GM23338 (cell line): ENCODE results near the gene GOLT1B.

ENCODE experiments used
- CREB1 ChIP-seq: fragments of 250-450 bp; sonication (Bioruptor Pico); IDR thresholded peaks from 2 replicates; pipeline ENCODE4 v1.5.0; 2020; ENCODE audit warnings: low read depth, mild to moderate bottlenecking, moderate library complexity
- CTCF ChIP-seq, 2 experiments: fragments of 200-600 bp in 1 of 2; sonication (generic) in 1 of 2; conservative IDR thresholded peaks; 2 replicates each; pipeline versions ENCODE4 v1.5.1 to v1.6.1; 2016 to 2017; ENCODE audit warnings: antibody characterized with exemption in 2 of 2, low read depth in 2 of 2, mild to moderate bottlenecking in 2 of 2, moderate library complexity in 1 of 2
- ETS1 ChIP-seq: IDR thresholded peaks from 2 replicates; pipeline ENCODE4 v1.6.1; 2016; ENCODE audit warnings: antibody characterized with exemption
- EZH2 ChIP-seq: fragments of 200-600 bp; sonication (generic); IDR thresholded peaks from one replicate; pipeline ENCODE4 v1.8.0; 2017; ENCODE audit warnings: antibody characterized with exemption, mild to moderate bottlenecking, low read depth; ENCODE audit not compliant: unreplicated experiment
- EZH2phosphoT487 ChIP-seq: fragments of 200-600 bp; sonication (generic); IDR thresholded peaks from one replicate; pipeline ENCODE4 v1.8.1; 2018; ENCODE audit warnings: antibody characterized with exemption; ENCODE audit not compliant: unreplicated experiment
- JUNB ChIP-seq: IDR thresholded peaks from one replicate; pipeline ENCODE4 v1.6.1; 2016; ENCODE audit warnings: antibody characterized with exemption; ENCODE audit not compliant: unreplicated experiment
- POLR2AphosphoS5 ChIP-seq: IDR thresholded peaks from 2 replicates; pipeline ENCODE4 v1.6.1; 2016; ENCODE audit warnings: antibody characterized with exemption, low read depth
- REST ChIP-seq: IDR thresholded peaks from one replicate; pipeline ENCODE4 v1.6.1; 2018; ENCODE audit warnings: antibody characterized with exemption; ENCODE audit not compliant: unreplicated experiment
- STAT1 ChIP-seq: IDR thresholded peaks from one replicate; pipeline ENCODE4 v1.6.1; 2016; ENCODE audit warnings: antibody characterized with exemption; ENCODE audit not compliant: unreplicated experiment
- ZNF462 ChIP-seq: fragments of 250-450 bp; sonication (Bioruptor Pico); IDR thresholded peaks from 2 replicates; pipeline ENCODE4 v1.5.0; 2020; ENCODE audit warnings: mild to moderate bottlenecking, moderate library complexity

- TF ChIP-seq REST (no peak), CTCF (conservative IDR thresholded peaks at IDR 0.05; ENCODE audit: low read depth in 2 of 2) (no peak), POLR2AphosphoS5 (no peak), ETS1 (no peak), EZH2phosphoT487 (no peak), EZH2 (no peak), CREB1 (CRISPR knock-in tag) (no peak), JUNB (no peak), STAT1 (no peak), ZNF462 (CRISPR knock-in tag) (no peak)
Measured at GRCh38 chr12:21453312-21453852, 48.2 kb upstream of the GOLT1B start.
